Measurements from ENCODE around the gene GTF2H4. TPM values are rescaled to one million over a fixed set of nuclear protein-coding genes. Genes with fewer than 3 reads are reported as not detected.

Gene GTF2H4
- total RNA-seq, 1 experiment from 2014 or later: 33.9 TPM

GRCh38 chr6:30881392-30882203 is 26.4 kb upstream of the GTF2H4 start:
- peaks cover 4% of the 10 kb centered on the region for H3K36me3 Mint-ChIP-seq (ENCODE audit: insufficient read depth, unreplicated experiment)
- CTCF ChIA-PET: interaction anchor here (0.6 to 6.3 kb wide), 11 partner anchors 32 to 202 kb away, joined by 3 to 54 read pairs (median 6); partner anchors contain the start of genes IER3 and VARS2
- H3K9me3 Mint-ChIP-seq (ENCODE audit: unreplicated experiment): no peaks in the 10 kb centered on the region
- no TSS peak for BruUV-seq (replicated peaks)
- peaks cover 47% of the 10 kb centered on the region for H3K4me1 Mint-ChIP-seq (ENCODE audit: insufficient read depth, unreplicated experiment)
- intact Hi-C loops (cut with micrococcal nuclease): no loop called here
- DNase-seq (ENCODE audit: unreplicated experiment): no peak
- H3K4me3 Mint-ChIP-seq (ENCODE audit: unreplicated experiment): no peak overlapping the region
- TF ChIP-seq CTCF (IDR thresholded peaks at IDR 0.05; ENCODE audit: unreplicated experiment): no peak
- H3K27me3 Mint-ChIP-seq (ENCODE audit: insufficient read depth, unreplicated experiment): no peaks in the 10 kb centered on the region
- POLR2A ChIA-PET: interaction anchor here (0.7 to 7.2 kb wide), 13 partner anchors 20 to 264 kb away, joined by 3 to 100 read pairs (median 10); partner anchors contain the start of genes GTF2H4, IER3, MDC1 and MRPS18B
- H3K27ac Mint-ChIP-seq (ENCODE audit: low read depth, unreplicated experiment): no peak overlapping the region

GRCh38 chr6:30882204-30882758 is 25.7 kb upstream of the GTF2H4 start:
- BruUV-seq (replicated peaks): no TSS peak
- TF ChIP-seq CTCF (IDR thresholded peaks at IDR 0.05; ENCODE audit: unreplicated experiment): no peak
- CTCF ChIA-PET: interaction anchor here (0.5 to 6.3 kb wide), 17 partner anchors 26 to 233 kb away, joined by 3 to 54 read pairs (median 6); partner anchors contain the start of genes GTF2H4, IER3 and VARS2
- Mint-ChIP-seq H3K9me3 (ENCODE audit: unreplicated experiment) (no peaks in the 10 kb centered on the region), H3K4me3 (ENCODE audit: unreplicated experiment) (peak overlapping the region; percentile 83), H3K36me3 (ENCODE audit: insufficient read depth, unreplicated experiment) (peaks cover 4% of the 10 kb centered on the region), H3K27me3 (ENCODE audit: insufficient read depth, unreplicated experiment) (no peaks in the 10 kb centered on the region), H3K27ac (ENCODE audit: low read depth, unreplicated experiment) (peak overlapping the region; percentile 86), H3K4me1 (ENCODE audit: insufficient read depth, unreplicated experiment) (peaks cover 47% of the 10 kb centered on the region)
- intact Hi-C loops (cut with micrococcal nuclease): no loop called here
- POLR2A ChIA-PET: interaction anchor here (0.6 to 7.2 kb wide), 29 partner anchors 20 to 556 kb away, joined by 3 to 100 read pairs (median 6); partner anchors contain the start of genes DHX16, GTF2H4, IER3 and MDC1
- peak; percentile 6 for DNase-seq (ENCODE audit: unreplicated experiment)

- ChIA-PET POLR2A (interaction anchor here (0.5 to 7.2 kb wide), 43 partner anchors 13 to 770 kb away, joined by 3 to 100 read pairs (median 5); partner anchors contain the start of genes DHX16, GTF2H4, IER3 and MDC1), CTCF (interaction anchor here (0.5 to 6.3 kb wide), 17 partner anchors 25 to 232 kb away, joined by 3 to 54 read pairs (median 6); partner anchors contain the start of genes GTF2H4, IER3 and VARS2)
- Mint-ChIP-seq H3K27ac (ENCODE audit: low read depth, unreplicated experiment) (peak overlapping the region; percentile 86), H3K36me3 (ENCODE audit: insufficient read depth, unreplicated experiment) (peaks cover 7% of the 10 kb centered on the region), H3K4me3 (ENCODE audit: unreplicated experiment) (peak overlapping the region; percentile 83), H3K4me1 (ENCODE audit: insufficient read depth, unreplicated experiment) (peaks cover 42% of the 10 kb centered on the region), H3K27me3 (ENCODE audit: insufficient read depth, unreplicated experiment) (no peaks in the 10 kb centered on the region), H3K9me3 (ENCODE audit: unreplicated experiment) (no peaks in the 10 kb centered on the region)
- DNase-seq (ENCODE audit: unreplicated experiment): peak; percentile 80
- no peak for TF ChIP-seq CTCF (IDR thresholded peaks at IDR 0.05; ENCODE audit: unreplicated experiment)
- no TSS peak for BruUV-seq (replicated peaks)
- intact Hi-C loops (cut with micrococcal nuclease): no loop called here
Measured at GRCh38 chr6:30882759-30883684, 25.0 kb upstream of the GTF2H4 start.

Measured in MCF 10A (cell line).